Gastroesophageal sphincter (tissue), 4 donors: Measurements from ENCODE around the gene WDR33. TPM values are rescaled to one million over a fixed set of nuclear protein-coding genes. Genes with fewer than 3 reads are reported as not detected.
"Not testable (repeated sequence)": the region's sequence is repeated elsewhere in the genome, so short reads cannot be mapped to it uniquely, and the experiment has no call there.

Source experiments
- ATAC-seq: fragments of 150-250 bp; one replicate; pipeline ENCODE4 v1.9.1; 2016; ENCODE audit warnings: mild to moderate bottlenecking, moderate library complexity
- H3K27ac ChIP-seq, 4 donors: fragments of 200-600 bp; sonication (generic) in 3 of 4; 1 replicate in 3 of 4; 2 replicates in 1 of 4; pipeline ENCODE4 v1.5.1; 2016 to 2019
- H3K27me3 ChIP-seq: fragments of 200-600 bp; sonication (generic); one replicate; pipeline ENCODE4 v1.5.1; 2019
- H3K36me3 ChIP-seq, 2 donors: fragments of 200-600 bp; sonication (generic); one replicate each; pipeline ENCODE4 v1.5.1; 2019; ENCODE audit warnings: control low read depth in 1 of 2
- H3K4me1 ChIP-seq, 3 donors: fragments of 200-600 bp; sonication (generic); 1 replicate in 2 of 3; 2 replicates in 1 of 3; pipeline ENCODE4 v1.5.1; 2016 to 2019; ENCODE audit warnings: control low read depth in 2 of 3
- H3K4me3 ChIP-seq, 2 donors: fragments of 200-600 bp; sonication (generic); one replicate each; pipeline ENCODE4 v1.5.1; 2019; ENCODE audit warnings: mild to moderate bottlenecking in 1 of 2, moderate library complexity in 1 of 2
- H3K9me3 ChIP-seq, 3 donors: fragments of 200-600 bp; sonication (generic); one replicate each; pipeline ENCODE4 v1.5.1; 2017 to 2019; ENCODE audit warnings: control low read depth in 2 of 3
- EP300 ChIP-seq: sonication (generic); formaldehyde crosslinking; IDR thresholded peaks from one replicate; pipeline ENCODE4 v1.6.1; 2017; ENCODE audit warnings: antibody characterized with exemption, mild to moderate bottlenecking
- POLR2A ChIP-seq, 2 donors: fragments of 450-650 bp; IDR thresholded peaks; one replicate each; pipeline ENCODE4 v1.6.1; 2017; ENCODE audit warnings: antibody characterized with exemption in 2 of 2, mild to moderate bottlenecking in 2 of 2, moderate library complexity in 1 of 2
- POLR2AphosphoS5 ChIP-seq: sonication (generic); formaldehyde crosslinking; IDR thresholded peaks from one replicate; pipeline ENCODE4 v1.6.1; 2017; ENCODE audit warnings: antibody characterized with exemption
- WGBS, 2 donors: methylation state at CpG; one replicate each; pipeline ENCODE4 v1.1.5; 2018; ENCODE audit warnings: low coverage in 1 of 2; 5-methylcytosine and 5-hydroxymethylcytosine counted together
- total RNA-seq, 4 donors: library from RNA; depleted of rRNA; stranded (reverse); fragments of >200 nt; gene quantifications; one replicate each; pipeline ENCODE4 v1.1.0, GENCODE V29; 2016
- TF ChIP-seq, protein P1 (sequence below), 4 experiments: fragments of 200-600 bp in 2 of 4; fragments of 450-650 bp in 2 of 4; sonication (generic) in 1 of 4; IDR thresholded peaks; one replicate each; pipeline ENCODE4 v1.5.1; 2017 to 2019; ENCODE audit warnings: antibody characterized with exemption in 4 of 4, mild to moderate bottlenecking in 2 of 4, moderate library complexity in 2 of 4

Gene WDR33
- total RNA-seq, 4 donors from 2014 or later, result 34.9 to 64.6 (median 43.2) TPM

GRCh38 chr2:127826047-127826446, 15.1 kb upstream of the WDR33 start:
- TF ChIP-seq EP300 (no peak), POLR2AphosphoS5 (no peak), POLR2A (IDR thresholded peaks at IDR 0.05) (no peak)
- TF ChIP-seq, protein P1, sequence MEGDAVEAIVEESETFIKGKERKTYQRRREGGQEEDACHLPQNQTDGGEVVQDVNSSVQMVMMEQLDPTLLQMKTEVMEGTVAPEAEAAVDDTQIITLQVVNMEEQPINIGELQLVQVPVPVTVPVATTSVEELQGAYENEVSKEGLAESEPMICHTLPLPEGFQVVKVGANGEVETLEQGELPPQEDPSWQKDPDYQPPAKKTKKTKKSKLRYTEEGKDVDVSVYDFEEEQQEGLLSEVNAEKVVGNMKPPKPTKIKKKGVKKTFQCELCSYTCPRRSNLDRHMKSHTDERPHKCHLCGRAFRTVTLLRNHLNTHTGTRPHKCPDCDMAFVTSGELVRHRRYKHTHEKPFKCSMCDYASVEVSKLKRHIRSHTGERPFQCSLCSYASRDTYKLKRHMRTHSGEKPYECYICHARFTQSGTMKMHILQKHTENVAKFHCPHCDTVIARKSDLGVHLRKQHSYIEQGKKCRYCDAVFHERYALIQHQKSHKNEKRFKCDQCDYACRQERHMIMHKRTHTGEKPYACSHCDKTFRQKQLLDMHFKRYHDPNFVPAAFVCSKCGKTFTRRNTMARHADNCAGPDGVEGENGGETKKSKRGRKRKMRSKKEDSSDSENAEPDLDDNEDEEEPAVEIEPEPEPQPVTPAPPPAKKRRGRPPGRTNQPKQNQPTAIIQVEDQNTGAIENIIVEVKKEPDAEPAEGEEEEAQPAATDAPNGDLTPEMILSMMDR (IDR thresholded peaks at IDR 0.05), result no peak
- no peak for ATAC-seq
- H3K27me3 ChIP-seq, result no peaks in the 10 kb centered on the region
- peaks cover 0 to 1% (median 0%) of the 10 kb centered on the region in 3 donors for H3K9me3 ChIP-seq
- H3K4me3 ChIP-seq, result no peak overlapping the region
- no peaks in the 10 kb centered on the region for H3K4me1 ChIP-seq
- WGBS, 2 donors, result 78 to 83% methylated on average over 7 to 12 of the region's 12 CpGs
- H3K36me3 ChIP-seq, result no peaks in the 10 kb centered on the region
- H3K27ac ChIP-seq, result no peak overlapping the region

DNA sequence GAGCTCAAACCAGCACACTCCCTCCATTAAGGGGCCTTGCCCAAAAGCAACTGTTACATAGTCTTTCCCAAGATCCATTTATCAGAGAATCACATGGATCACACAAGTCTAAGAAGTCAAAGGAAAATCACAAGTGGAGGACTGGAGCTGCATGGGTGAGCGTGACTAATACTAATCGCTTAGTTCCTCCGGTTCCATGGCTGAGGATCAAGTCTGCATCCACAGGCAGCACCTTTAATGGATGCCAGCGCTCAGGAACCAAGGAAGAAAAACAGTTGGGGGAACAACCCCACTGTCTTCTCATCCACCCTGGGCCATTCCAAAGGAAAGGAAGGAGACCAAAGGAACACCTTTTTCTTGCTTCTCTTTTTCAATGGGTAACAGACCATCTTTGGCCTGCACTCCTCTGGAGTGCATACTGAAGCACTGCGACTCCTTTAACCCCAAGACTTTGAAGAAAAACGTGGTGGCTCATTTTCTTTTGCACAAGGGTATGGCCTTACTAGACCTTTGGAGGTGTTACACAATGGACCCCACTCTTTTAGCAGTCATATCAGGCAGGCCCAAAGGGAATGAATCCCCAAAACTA, 9.2 kb upstream of the WDR33 start:
- H3K36me3 ChIP-seq, result no peaks in the 10 kb centered on the region
- ATAC-seq, result no peak
- WGBS, 2 donors, result 79% methylated on average over 6 of the region's 6 CpGs; no CpG with 5 or more reads in 1 of the 2 donors

DNA sequence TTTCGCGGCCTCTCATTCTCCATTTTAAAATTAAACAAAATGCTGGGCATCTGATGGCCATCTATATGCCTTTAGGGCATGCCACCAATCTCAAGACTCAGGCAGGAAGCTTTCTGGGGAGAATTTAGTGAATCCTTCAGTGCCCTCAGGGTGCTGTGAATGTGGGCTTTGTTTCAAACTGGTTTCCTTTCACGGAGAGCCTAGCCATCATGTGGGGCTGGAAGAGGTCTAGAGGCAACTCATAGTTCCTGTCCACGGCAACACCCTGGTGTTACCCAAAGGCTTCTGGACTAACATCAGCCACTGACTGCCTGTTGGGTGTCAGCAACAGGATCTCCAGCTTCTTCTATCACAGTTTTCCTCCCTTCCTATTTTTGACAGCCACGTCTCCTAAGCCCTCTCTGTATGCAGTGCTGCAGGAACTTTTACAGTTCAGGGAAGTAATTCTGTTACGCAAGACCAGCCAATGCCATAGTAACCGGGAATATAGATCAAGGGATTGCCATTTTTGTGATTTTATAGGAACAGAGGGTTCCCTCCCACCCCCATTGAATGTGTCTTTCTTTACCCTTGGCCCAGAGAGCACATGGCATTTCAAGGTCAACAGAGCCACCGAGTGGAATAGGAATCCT, 7.9 kb upstream of the WDR33 start:
- Histone ChIP-seq H3K27ac (no peak overlapping the region), H3K36me3 (no peaks in the 10 kb centered on the region), H3K9me3 (peaks cover 0 to 26% (median 0%) of the 10 kb centered on the region in 3 donors), H3K27me3 (peaks cover 3% of the 10 kb centered on the region), H3K4me3 (no peak overlapping the region), H3K4me1 (no peaks in the 10 kb centered on the region)
- WGBS, 2 donors, result 75 to 85% methylated on average over 6 to 7 of the region's 8 CpGs
- ATAC-seq, result no peak
- TF ChIP-seq POLR2AphosphoS5, result no peak

More for the DNA sequence above, 9.2 kb upstream of the WDR33 start:
- H3K4me3 ChIP-seq, result no peak overlapping the region
- TF ChIP-seq, protein P1 (IDR thresholded peaks at IDR 0.05), result no peak
- no peak for TF ChIP-seq POLR2A (IDR thresholded peaks at IDR 0.05)
- no peak for TF ChIP-seq POLR2AphosphoS5
- no peak for TF ChIP-seq EP300
- H3K9me3 ChIP-seq, result peaks cover 0 to 26% (median 0%) of the 10 kb centered on the region in 3 donors
- no peak overlapping the region for H3K27ac ChIP-seq
- no peaks in the 10 kb centered on the region for H3K4me1 ChIP-seq
- H3K27me3 ChIP-seq, result peaks cover 3% of the 10 kb centered on the region

DNA sequence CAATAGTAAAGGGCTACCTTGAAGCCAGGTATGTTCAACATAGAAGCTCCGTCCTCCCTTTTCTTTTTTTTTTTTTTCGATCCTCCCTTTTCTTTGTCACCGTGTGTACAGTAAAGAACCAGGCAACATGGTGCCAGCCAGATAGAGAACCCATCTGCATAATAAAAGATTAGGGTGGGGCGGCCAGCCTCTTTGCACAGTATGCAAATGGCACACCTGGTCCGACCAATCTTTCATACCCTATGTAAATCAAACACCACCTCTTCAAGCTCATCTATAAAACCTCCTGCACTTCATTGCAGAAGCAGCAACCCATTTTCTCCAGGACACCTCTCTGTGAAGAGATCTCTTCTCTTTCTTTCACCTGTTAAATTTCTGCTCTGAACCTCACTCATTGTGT, 7.3 kb upstream of the WDR33 start:
- Histone ChIP-seq H3K4me3 (no peak overlapping the region), H3K27me3 (peaks cover 3% of the 10 kb centered on the region), H3K27ac (no peak overlapping the region), H3K36me3 (no peaks in the 10 kb centered on the region), H3K9me3 (peaks cover 0 to 26% (median 0%) of the 10 kb centered on the region in 3 donors), H3K4me1 (no peaks in the 10 kb centered on the region)
- 60 to 80% methylated on average over 2 to 3 of the region's 5 CpGs for WGBS, 2 donors
- TF ChIP-seq POLR2A (IDR thresholded peaks at IDR 0.05) (no peak), EP300 (no peak), POLR2AphosphoS5 (no peak)
- TF ChIP-seq, protein P1 (IDR thresholded peaks at IDR 0.05), result no peak
- ATAC-seq, result no peak

DNA sequence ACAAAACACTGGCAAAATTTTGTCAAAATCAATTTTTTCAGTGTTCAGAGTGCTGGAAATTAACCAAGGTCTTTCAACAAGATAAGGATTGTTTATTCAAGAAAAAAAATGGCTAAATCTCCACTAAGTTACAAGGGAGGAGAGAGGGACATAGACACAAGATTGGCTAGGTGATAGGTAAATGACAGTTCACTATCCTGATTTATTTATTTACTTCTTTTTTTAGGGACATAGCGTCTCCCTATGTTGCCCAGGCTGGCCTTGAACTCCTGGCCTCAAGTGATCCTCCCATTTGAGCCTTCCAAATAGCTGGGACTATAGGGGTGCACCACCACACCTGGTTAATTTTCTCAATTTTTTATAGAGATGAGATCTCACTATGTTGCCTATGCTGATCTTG, 3.7 kb upstream of the WDR33 start:
- TF ChIP-seq POLR2AphosphoS5 (no peak), POLR2A (IDR thresholded peaks at IDR 0.05) (no peak), EP300 (no peak)
- TF ChIP-seq, protein P1 (IDR thresholded peaks at IDR 0.05), result no peak
- WGBS, 2 donors, result 89 to 100% methylated on average over 1 of the region's 1 CpG
- no peak for ATAC-seq

GRCh38 chr2:127812441-127812840, 1.5 kb upstream of the WDR33 start:
- H3K27ac ChIP-seq, ATAC-seq, H3K9me3 ChIP-seq, H3K27me3 ChIP-seq, H3K4me3 ChIP-seq, H3K36me3 ChIP-seq: not testable (repeated sequence)
- 93 to 100% methylated on average over 2 to 3 of the region's 3 CpGs for WGBS, 2 donors
- peaks cover 0 to 34% (median 10%) of the 10 kb centered on the region in 3 donors for H3K4me1 ChIP-seq

More for the DNA sequence above, 3.7 kb upstream of the WDR33 start:
- peaks cover under 1% of the 10 kb centered on the region for H3K27me3 ChIP-seq
- peaks cover 0 to 12% (median 2%) of the 10 kb centered on the region in 3 donors for H3K4me1 ChIP-seq
- H3K9me3 ChIP-seq, result peaks cover 0 to 11% (median 0%) of the 10 kb centered on the region in 3 donors
- H3K36me3 ChIP-seq, result no peaks in the 10 kb centered on the region
- H3K27ac ChIP-seq, result no peak overlapping the region
- H3K4me3 ChIP-seq, result no peak overlapping the region
